Adipose tissue (tissue), 3 donors: Measurements from ENCODE around the gene TMEM235. TPM values are rescaled to one million over a fixed set of nuclear protein-coding genes. Genes with fewer than 3 reads are reported as not detected.
"Not testable (repeated sequence)": the region's sequence is repeated elsewhere in the genome, so short reads cannot be mapped to it uniquely, and the experiment has no call there.

Experiments
- H3K27ac ChIP-seq: one replicate; pipeline ENCODE4 v1.5.1; 2013; ENCODE audit warnings: low read depth, low read length
- WGBS, 3 donors: extraction: QIAGEN DNeasy Blood & Tissue Kit; methylation state at CpG; one replicate each; pipeline ENCODE4 v1.1.7; 2013; 5-methylcytosine and 5-hydroxymethylcytosine counted together
- polyA plus RNA-seq, 3 donors: library from polyadenylated mRNA; stranded (reverse); fragments of 200-250 nt; gene quantifications; one replicate each; pipeline ENCODE4 v1.2.3, GENCODE V29; 2013
- donor health status: healthy with polysubstance abuse.
- donor health status: Bipolar disorder and iron deficiency.
- donor health status: healthy.

The TMEM235 gene
- polyA plus RNA-seq, 3 donors = 0.06 TPM; not detected in 2

DNA sequence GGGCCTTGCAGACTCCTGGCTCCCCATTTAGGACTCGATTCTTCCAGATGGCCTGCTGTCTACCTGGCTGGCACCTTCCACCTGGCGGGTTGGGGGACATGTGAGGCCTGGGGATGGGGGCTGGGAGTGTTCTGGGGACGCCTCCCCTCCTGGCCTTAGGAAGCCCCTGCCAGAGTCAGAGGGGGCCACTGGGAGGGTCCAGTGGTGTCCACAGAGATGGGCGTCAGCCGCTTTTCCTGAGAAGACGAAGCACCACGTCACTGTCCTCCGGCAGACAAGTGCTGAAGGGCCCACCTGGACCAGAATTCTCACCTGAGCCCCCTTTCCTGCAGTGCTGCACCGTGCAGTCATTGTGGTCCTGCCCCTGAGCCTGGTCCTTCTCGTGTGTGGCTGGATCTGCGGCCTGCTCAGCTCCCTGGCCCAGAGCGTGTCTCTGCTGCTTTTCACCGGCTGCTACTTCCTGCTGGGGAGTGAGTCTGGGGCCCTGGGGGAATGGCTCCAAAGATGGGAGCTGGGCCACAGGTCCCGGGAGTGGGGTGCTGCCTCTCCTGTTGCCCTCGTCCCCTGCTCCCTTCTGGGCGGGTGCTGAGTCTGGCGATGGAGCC lies 2.9 kb downstream of the TMEM235 start:
- WGBS, 3 donors = 82 to 87% (median 83%) methylated on average over 17 of the region's 17 CpGs
- H3K27ac ChIP-seq = no peak overlapping the region

DNA sequence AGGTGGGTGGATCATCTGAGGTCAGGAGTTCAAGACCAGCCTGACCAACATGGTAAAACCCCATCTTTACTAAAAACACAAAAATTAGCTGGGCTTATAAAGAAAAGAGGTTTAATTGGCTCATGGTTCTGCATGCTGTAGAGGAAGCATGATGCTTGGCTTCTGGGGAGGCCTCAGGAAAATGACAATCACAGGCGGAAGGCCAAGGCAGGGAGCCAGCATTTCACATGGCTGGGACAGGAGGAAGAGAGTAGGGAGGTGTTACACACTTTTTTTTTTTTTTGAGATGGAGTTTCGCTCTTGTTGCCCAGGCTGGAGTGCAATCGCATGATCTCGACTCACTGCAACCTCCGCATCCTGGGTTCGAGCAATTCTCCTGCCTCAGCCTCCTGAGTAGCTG lies 3.6 kb downstream of the TMEM235 start:
- 72 to 80% (median 75%) methylated on average over 5 to 6 of the region's 6 CpGs for WGBS, 3 donors
- H3K27ac ChIP-seq = not testable (repeated sequence)

DNA sequence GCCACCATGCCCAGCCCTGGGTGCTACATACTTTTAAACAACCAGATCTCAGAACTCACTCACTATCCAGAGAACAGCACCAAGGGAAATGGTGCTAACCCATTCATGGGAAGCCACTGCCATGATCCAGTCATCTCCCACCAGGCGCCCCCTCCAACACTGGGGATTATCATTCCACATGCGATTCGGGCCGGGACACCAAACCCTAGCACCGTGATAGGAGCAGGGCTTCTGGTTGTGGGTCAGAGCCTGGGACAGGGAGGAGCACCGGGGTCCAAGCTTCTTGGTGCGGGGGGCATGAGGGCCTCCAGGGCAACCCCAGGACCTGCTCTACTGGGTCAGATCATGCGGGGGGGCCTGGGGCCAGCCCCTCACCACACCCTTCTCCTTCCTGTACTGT lies 4.5 kb downstream of the TMEM235 start:
- no peak overlapping the region for H3K27ac ChIP-seq
- WGBS, 3 donors = 87 to 88% (median 88%) methylated on average over 8 of the region's 8 CpGs

DNA sequence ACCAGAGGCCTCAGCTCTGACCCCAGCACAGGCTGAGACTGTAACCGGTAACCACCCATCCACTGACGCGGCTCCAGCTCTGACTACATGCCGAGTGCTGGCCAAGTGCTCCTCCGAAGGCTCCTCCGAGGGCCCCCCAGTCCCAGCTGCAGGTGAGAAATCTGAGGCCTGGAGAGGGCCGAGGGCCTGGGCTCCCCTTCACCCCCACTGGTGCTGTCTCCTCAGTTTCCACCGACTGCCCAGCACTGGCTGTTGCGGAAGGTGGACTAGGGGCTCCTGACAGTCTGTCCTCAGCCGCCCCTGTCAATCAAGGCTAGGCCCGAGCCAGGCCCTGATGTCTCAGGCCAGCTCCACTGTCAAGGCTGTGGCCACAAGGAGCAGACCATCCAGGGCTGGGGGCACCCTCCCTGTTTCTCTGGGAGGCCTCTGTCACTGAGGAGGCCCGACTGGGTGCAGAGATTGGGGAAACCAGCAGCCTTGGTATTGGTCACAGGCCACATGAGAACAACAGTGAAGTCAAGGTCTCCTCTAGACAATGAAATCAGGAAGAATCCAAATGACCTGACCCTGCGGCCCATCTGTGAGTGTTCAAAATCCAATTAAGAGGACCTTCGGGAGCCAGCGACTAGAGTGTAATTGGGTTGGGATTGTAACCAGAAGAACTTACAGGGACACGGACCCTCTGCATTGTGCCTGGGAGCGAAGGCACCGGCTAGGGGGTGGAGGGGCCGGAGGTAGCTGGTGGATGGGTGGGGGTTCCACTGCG lies 5.1 kb downstream of the TMEM235 start:
- H3K27ac ChIP-seq = no peak overlapping the region
- 86 to 97% (median 93%) methylated on average over 20 of the region's 20 CpGs for WGBS, 3 donors

DNA sequence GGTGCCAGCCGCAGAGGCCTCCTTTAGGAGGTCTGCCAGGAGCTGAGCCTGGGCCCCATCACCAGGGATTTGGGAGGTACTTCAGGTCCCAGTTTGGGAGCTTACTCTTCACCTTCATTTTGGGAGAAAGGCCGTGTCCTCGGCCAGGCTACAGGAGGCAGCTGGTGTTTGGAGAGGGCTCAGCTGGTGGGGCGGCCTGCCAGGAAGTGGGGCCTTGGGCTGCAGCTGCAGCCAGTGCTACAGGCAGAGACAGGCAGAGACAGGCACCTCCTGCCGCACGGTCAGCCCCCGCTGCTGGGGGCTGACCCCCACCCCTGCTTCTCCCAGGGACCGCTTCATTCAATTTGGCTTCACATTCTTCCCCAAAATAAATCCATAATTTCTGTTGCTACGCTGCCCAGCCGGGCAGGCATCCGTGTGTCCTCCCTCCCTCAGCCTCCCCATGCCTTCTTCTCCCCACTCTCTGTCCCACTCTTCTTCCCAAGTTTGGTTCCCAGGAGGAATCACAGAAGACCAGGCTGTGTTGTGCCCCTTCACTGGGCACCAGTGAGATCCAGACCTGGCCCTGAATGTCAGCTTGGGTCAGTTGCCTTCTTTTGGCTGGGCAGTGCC lies 6.1 kb downstream of the TMEM235 start:
- H3K27ac ChIP-seq = no peak overlapping the region
- 63 to 74% (median 73%) methylated on average over 11 of the region's 11 CpGs for WGBS, 3 donors

DNA sequence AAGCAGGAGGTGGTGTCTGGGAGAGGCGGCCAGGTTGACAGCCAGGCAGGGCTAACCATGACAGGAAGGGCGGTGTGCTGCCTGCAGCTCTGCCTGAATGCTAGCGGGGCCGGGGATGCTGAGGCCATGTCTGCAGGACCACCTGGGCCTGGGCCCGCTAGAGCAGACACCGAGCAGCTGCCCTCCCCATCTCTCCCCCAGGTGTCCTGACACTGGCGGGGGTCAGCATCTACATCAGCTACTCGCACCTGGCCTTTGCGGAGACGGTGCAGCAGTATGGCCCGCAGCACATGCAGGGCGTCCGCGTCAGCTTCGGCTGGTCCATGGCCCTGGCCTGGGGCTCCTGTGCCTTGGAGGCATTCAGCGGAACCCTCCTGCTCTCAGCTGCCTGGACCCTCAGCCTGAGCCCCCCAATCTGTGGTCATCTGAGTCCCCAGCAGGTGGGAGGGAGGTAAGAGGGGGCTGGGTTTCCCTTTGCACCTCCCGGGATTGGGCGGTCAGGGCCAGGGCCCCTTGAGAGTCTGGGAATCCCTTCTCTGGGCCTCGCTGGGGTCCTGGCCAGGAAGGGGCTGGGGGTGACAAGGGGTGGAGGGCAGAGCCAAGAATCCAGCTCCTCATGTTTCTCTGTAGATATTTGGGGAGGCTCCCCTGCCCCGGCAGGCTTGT lies 7.5 kb downstream of the TMEM235 start:
- H3K27ac ChIP-seq = no peak overlapping the region
- 84 to 87% (median 86%) methylated on average over 16 to 20 of the region's 20 CpGs for WGBS, 3 donors

DNA sequence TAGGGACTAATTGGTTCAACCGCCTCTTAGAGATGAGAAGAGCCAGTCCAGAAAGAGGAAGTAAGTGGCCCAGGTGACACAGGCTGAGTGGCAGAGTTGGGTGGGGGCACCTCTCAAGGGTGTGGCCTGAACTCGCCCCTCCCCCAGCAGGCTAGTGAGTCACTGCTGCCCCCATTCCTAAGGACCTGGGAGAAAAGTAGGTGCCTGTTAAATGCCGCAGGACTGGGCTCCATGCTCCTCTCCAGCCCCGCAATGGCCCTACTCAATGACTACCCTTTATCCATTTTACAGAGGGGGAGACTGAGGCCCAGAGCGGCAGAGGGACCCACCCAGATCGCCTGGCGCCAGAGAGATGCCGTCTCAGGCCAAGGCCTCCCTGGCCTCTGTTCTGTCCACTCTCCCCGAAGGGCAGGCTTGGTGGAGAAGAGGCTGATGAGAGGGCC lies 8.1 kb downstream of the TMEM235 start:
- 89 to 94% (median 90%) methylated on average over 9 of the region's 9 CpGs for WGBS, 3 donors

DNA sequence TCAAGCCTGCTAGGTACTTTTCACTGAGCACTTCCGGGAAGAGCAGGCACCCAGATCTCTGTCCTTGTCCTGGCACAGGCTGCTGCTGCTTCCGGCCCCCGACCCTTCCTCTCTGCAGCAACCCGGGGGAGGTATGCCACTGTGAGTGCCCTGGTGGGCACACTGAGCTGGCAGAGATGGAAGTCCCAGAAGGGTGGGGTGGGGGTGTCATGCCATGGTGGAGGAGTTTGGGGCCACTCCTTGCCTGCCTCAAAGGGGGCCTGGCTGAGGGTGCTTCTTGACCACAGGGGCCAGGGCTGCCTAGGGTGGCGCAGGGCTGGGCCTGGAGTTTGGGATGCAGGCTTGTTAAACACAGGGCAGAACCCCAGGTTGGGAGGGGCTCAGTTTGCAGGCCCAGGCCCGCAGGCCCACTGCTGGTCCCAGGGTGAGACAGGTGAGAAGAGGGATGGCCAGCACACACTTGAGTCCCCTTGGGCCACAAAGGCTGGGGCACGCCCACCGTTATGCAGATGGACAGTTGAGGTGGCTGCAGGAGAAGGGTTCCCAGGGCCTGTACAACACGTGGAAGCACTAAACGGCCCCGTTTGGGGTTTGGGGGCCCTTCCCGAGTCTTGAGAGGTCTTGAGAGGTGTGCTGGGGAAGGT lies 8.7 kb downstream of the TMEM235 start:
- H3K27ac ChIP-seq = no peak overlapping the region
- WGBS, 3 donors = 78 to 81% (median 79%) methylated on average over 12 of the region's 12 CpGs

More for the DNA sequence above, 8.1 kb downstream of the TMEM235 start:
- no peak overlapping the region for H3K27ac ChIP-seq

DNA sequence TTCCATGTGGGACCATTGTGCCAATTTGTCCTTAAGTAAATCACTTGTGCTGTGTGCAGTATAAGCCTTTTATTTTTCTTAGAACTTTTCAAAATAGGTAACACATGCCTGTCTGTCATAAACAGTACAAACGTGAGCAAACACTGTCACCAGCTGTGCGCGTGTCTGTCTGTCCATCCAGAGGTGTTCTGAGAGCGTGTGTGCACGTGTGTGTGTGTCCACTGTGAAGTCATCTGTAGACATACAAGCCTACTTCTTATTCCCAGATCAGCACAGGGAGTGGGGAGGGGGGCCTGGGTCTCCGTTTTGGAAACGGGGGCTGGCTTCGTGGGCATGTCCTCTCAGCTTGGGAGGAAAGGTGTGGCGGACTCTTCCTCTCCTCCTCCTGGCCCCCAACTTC lies 9.4 kb downstream of the TMEM235 start:
- no peak overlapping the region for H3K27ac ChIP-seq
- WGBS, 3 donors = 74 to 86% (median 83%) methylated on average over 9 of the region's 9 CpGs

DNA sequence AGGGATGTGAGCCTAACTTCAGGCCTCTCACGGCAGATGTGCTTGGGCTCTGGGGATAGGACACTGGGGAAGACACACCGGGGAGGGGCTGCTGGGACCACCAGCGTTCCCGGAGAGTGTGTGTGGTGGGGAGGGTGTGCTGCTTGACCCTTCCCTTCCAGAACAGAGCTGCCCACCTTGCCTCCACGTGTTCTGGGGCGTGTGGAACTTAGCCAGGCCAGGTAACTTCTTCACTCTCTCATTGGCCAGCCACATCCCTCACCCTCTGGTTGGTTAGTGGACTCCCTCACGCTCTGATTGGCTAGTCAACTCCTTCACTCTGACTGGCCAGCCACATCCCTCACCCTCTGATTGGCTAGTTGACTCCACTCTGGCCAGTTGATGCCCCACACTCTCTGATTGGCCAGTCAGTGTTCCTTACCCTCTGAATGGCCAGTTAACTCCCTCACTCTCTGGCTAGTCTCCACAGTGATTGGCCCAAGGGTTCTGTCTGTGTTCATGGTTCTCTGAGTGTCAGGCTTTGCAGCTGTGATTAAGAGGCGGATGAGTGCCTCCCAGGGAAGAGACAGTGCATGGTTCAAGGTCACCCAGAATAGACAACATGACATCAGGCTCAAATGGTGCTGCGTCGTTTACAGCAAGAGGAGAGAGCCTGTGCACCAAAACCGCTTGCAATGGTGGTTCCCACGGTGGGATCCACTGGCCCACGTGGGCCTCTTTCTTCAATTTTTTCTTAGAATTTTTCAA lies 10.0 kb downstream of the TMEM235 start:
- no peak overlapping the region for H3K27ac ChIP-seq
- WGBS, 3 donors = 80 to 82% (median 81%) methylated on average over 12 to 13 of the region's 13 CpGs

DNA sequence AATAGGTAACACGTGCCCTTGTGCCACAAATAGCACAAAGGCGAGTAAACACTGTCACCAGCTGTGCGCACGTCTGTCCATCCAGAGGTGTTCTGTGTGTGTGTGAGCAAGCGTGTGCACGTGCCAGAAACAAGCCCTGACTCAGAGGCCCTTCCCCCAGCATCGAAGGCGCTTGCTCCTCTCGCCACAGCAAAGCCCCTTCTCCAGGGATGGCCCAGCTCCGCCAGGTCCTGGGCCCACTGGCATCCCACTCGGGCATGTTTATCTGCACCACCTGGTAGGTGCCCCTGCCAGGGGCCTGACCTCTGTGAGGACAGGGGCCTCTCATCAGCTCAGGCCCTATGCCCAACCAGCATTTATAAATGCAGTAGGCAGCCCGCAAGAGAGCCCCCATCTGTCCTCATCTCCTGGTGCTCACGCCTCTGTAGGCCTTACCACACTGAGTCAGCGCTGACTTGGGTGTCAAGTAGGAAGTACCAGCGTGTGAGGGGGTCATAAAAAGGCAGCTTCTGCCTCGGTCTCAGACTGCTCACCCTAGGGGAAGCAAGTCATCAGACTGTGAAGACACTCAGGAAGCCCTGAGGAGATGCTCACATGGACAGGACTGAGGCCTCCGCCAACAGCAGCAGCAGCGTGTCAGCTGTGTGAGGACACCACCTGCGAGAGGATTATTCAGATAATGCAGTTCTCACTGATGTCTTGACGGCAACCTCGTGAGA lies 10.8 kb downstream of the TMEM235 start:
- 75 to 78% (median 77%) methylated on average over 21 of the region's 21 CpGs for WGBS, 3 donors
- H3K27ac ChIP-seq = no peak overlapping the region

DNA sequence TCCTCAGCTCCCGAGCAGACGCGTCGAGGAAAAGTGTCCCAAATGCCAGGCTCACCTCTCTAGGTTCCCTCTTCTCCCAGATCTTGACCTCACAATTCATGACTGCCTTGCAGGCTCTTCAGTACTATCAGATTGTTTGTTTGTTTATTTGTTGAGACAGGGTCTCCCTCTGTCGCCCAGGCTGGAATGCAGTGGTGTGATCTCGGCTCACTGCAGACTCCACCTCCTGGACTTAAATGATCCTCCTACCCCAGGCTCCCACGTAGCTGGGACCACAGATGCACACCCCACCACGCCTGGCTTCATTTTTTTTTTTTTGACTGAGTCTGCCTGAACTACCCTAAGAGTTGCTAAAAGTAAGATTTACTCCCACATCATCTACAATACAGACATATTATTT lies 15.9 kb downstream of the TMEM235 start:
- WGBS, 3 donors = 81 to 85% (median 83%) methylated on average over 8 of the region's 8 CpGs
- H3K27ac ChIP-seq = no peak overlapping the region

DNA sequence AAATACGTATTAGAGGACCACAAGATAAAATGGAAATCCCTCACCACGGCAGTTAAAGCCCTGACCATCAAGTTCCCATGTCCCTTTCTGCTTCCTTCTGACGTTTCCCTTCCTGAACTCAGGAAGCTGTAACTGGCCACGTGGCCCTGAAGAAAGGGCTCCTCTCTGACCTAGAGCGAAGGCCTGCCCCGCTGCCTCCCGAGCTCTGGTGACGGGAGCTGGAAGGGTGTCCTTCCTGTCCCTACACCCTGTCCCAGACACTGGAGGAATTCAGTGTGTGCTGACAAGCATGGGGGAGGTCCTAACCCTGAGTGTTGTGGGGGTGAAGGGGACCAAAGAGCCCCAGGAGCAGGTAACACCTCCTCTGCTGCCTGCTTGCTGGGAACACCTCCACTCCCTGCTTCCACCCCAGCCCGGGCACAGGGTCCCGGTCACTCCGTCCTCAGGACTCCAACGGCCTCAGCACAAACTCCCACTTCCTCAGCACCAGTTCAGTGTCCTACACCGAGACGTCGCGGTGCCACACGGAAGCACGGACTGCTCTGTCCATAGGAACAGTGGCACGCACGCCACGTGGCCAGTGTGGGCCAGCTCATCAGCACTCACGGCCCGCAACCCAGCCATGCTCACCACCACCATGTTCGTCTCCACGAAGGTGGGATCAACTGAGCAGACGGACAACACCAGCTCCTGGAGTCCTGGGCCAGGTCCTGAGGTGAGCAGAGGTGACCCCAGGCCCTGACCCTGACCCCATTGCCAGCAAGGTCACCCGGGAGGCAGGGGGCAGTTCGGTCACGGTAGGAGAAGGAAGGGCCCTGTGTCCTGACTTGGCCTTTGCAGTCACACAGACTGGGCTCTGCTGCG lies 16.9 kb downstream of the TMEM235 start:
- 65 to 79% (median 78%) methylated on average over 30 of the region's 30 CpGs for WGBS, 3 donors
- H3K27ac ChIP-seq = peak overlapping the region; percentile 59

DNA sequence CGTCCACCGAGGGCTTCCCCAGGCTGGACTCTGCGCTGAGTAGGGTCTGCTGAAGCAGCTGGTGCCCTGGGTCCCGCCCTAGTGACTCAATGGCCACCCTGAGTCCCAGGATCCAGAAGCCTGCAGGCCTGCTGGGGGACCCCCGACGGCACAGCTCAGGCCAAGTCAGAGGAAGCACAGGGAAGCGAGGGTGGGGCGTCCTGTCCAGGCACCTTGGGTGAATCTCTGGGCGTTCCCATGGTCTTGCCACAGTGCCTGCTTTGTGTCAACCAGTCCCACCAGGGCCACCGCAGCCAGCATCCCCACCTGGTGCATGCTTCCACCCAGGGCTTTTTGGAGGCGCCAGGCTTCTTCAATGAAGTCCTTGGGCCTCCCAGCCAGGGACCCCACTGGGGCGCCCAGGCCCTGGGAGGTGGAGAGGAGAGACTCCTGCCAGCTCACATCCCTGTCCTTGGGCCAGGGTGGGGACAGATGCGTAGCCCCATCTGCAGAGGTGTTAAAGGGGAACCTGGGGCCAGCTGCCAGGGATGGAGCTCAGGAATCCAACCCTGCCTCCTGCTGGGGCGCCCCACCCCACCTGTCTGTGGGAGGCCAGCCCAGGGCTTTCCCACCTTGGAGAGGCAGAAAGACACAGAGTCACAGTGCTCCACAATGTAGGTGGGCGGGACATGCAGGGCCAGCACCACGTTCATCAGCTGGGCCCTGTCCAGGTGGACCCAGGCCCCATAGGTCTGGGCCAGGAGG lies 17.8 kb downstream of the TMEM235 start:
- 77 to 86% (median 79%) methylated on average over 16 of the region's 16 CpGs for whole genome bisulfite sequencing, 3 donors
- no peak overlapping the region for H3K27ac ChIP-seq

DNA sequence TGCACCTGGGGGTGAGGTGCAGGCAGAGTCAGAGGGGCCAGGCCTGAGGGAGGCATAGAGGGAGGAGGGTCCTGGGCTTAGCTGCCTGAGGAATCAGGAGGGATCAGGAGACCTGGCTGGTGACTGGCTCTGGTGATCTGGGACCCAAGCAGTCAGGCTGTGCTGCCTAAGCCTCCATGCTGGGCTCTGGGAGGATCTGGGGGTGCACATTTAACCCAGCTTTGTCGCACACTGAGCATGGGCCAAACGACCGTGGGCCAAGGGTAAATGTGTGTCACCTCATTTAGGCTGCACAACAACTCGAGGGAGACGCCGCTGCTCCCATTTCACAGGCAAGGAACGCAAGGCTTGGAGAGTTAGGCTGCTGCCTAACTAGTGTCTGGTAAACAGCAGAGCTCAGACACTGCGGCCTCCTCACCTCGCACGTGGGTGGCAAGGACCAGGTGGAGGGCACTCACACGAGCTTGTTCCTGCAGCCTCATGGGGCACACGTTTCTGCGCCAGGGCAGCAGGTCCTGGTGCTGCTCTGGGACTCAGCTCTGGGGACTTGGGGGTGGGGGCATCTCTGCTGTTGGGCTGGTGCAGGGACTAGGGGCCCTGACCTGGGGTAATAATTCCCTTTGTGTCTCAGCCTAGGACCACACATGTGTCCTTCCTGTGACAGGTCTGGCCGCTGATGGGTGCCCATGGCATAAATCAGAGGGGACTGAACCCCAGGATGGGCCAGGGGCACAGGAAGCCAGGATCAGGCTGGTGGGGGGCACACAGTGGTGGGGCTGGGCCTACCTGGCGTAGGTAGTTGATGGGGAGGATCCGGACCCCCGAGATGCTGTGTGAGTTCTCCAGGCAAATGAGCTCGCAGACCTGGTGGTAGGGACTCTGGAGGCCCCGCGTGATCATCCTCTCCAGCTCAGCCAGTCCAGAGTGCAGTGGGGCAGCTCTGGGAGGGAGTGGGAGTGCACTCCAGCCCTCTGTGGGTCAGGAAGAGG lies 18.7 kb downstream of the TMEM235 start:
- no peak overlapping the region for H3K27ac ChIP-seq
- WGBS, 3 donors = 61 to 72% (median 67%) methylated on average over 20 of the region's 20 CpGs
